Cerebellar cortex (tissue), 1 donor: ENCODE data around the gene ZNF621.
A peak's percentile ranks its signal among the peaks of the same experiment; 100 is the strongest.

ENCODE experiments used
- DNase-seq: peaks from one replicate; pipeline ENCODE4 v3.0.0-alpha.2; 2015; ENCODE audit warnings: low spot score

Gene ZNF621

DNA sequence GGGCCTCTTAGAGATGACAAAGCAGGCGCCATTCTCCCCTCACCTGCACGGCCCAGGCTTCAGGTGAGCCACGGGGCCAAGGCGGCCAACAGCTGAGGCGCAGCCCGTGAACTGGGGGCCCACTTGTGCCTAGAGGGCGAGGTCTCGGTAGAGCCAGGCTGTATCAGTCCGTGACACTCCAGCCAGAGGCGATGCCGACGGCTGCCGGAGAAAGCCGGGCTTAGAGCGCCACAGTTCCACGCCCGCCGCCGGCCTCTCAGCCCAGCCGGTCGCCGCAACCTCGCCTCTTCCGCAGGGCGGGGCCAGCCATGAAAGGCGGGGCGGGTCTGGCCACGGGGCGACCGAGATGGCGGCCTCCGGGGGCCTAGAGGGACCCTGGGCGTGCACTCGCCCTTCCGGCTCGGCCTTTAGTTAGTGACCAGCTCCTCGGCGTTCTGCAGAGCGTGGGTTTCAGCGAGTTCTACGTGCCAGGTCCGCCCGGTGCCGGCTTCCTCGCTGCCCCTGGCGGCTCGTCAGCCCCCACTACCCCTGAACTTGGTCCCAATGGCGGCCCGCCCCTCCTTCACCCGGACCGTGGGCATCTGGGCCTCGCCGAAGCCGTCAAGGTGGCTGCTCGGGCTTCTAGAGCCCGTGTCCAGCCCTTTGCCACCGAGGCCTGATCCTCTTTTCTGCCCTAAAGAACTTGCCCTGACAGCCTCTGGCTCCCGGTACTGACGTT, at the start of gene ZNF621:
ZNF621 (plus strand) TSS at position 393 of the 718 bp plus-strand sequence. CDS start 881 bp downstream, outside the sequence.
- peak; percentile 88 for DNase-seq

DNA sequence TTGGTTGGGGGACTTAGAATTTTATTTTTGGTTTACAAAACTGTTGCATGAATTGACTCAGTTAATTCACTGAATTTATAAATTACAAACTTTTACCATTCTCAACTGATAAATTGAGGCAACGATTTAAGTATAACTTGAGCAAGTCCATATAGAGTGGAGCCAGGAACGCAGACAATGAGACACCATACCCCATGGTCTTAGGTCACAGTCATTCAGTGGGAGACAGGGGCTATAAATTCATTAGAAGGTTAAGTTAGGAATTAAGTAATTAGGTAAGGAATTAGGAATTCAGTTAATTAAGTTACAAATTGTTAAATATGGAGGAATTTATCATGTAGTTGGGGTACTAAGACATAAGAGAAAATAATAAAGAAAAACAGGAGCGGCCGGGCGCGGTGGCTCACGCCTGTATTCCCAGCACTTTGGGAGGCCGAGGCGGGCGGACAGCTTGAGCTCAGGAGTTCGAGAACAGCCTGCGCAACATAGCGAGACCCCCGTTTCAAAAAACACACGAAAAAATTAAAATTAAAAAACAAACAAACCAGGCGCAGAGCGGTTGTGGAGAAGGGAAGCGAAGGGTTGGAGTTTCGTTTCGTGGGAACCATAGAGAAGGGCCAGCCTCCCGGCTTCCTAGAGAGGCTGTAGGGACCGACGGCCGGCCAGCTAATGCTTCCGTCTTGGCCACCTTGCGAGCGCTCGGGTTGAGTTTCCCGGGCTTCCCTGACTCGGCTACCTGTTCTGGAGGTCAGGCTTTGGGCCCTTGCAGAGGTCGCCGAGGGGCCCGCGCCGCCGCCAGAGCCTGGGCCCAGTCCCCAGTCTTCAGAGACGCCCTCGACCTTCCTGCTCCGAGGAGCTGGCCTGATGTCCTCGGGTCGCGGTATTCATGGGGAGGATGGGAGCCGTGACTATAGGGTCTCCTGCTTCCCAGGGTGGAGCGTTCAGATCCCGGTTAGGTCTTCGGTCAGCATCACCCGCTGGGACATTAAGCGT, 48.0 kb upstream of the ZNF621 start, which contains the start of gene ZNF619:
ZNF619 (plus strand) TSS at position 645 of the 993 bp plus-strand sequence. CDS start 858 bp downstream, outside the sequence.
- peak; percentile 82 for DNase-seq

DNA sequence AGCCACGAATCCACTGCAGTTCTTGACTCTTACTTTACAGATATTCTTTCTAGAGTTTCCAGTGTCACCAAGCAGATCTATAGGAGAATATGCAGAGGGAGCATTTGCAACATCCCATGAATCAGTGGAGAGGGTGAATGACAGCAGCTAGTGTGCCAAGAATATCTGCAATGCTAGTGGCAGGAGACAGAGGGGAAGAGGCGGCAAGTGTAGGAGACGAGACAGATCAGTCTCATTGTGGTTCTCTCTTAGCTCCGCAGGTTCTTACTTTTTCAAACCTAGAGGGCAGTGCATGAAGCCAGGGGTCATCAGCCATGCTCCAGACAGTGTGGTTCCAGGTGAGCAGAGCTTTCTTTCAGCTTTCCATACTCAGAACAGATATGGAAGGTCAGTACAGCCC, 47.1 kb upstream of the ZNF621 start:
- peak; percentile 24 for DNase-seq

GRCh38 chr3:40487172-40487571, 37.6 kb upstream of the ZNF621 start:
- DNase-seq, result no peak

DNA sequence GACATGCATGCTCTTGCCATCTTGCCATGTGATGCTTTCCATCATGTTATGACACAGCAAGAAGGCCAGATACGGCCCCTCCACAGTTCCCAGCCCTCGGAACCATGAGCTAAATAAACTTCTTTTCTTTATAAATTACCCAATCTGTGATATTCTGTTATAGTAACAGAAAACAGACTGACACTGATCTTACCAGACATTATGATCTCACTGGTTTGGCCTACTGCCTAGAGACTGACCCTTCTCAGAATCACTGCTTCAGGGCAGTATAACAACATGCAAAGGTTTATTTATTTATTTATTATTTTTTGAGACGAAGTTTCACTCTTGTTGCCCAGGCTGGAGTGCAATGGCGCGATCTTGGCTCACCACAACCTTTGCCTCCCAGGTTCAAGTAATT, 33.8 kb upstream of the ZNF621 start:
- DNase-seq, result no peak

GRCh38 chr3:40494698-40495097, 30.1 kb upstream of the ZNF621 start:
- DNase-seq, result no peak

DNA sequence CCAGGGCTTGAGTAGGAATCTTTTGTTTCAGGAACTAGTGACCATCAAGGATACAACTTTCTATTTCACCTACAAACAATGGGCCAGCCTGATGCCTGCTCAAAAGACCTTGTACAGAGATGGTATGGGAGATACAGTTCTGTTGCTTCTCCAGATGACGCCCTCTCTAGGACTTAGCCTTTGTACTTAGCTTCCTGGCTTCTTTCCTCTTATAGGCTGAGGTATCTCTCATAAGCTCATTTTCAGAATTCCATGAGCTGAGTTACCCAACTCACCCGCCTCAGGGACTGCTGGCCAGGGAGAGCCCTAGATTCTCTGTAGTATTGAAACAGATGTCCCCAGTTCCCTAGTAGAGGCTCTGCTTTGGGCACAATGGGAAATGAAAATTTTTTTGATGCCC, 27.5 kb upstream of the ZNF621 start:
- no peak for DNase-seq

- no peak for DNase-seq
Measured at GRCh38 chr3:40499952-40500351, 24.8 kb upstream of the ZNF621 start.

DNA sequence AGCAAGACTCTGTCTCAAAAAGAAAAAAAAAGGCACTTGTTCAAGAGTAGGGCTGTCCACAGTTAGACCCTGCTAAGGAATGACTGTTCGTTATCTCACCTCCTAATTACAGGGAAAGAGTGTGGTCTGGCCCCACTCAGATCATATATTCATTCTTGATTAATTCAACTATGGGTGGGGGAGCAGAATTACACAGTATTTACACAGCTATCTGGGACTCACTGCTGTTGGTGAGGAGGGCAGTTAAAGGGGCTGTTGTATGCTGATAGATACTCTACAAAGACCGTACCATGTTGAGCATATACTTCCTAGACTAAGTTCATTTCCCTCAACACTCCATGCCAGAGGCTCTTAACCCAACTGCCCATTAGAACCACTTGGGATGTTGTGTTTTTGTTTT, 22.7 kb upstream of the ZNF621 start:
- no peak for DNase-seq

GRCh38 chr3:40504636-40505430, 19.9 kb upstream of the ZNF621 start:
- peak; percentile 11 for DNase-seq

DNA sequence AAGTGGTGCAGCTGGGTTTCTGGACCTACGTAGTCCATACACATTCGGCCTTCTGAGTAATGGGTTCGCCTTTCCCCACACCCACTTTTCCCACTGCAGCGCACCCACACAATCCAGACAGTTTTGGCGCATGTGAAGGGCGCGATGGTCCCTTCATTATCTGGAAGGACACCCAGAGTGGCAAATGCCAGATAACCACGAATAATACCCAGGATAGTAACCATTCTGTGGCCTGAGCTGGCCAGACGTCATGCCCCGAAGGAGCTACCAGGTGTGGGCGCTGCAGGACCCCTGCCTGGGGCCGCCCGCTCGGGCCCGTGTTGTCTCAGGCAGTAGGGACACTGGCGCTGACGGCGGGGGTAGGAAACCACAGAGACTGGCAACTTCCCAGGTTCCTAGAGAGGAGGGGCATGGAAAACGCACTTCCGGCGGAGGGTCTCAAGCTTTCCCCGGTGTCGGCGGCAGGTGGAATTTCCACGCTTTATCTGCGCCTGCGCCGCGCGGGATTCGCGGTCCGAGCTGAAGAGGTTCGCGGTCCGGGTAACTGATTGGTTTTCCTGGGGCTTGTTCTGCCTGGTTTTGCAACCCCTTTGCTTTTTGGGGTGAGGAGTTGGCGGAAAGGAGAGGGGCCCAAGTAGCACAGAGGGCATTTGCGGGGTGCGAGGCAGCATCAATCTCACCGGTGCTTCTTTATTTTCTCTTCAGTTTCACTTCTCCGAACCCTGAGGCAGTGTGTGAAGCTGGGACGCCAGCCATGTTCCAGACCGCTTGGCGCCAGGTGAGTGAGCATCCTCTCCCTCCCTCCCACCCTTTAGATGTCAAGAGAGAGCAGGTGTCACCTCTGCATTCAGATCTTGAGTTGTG, 18.9 kb upstream of the ZNF621 start, which contains the start of gene ZNF620:
ZNF620 (plus strand) TSS at position 441 of the 864 bp plus-strand sequence; CDS start at position 755, 314 bp downstream.
- DNase-seq, result peak; percentile 91

DNA sequence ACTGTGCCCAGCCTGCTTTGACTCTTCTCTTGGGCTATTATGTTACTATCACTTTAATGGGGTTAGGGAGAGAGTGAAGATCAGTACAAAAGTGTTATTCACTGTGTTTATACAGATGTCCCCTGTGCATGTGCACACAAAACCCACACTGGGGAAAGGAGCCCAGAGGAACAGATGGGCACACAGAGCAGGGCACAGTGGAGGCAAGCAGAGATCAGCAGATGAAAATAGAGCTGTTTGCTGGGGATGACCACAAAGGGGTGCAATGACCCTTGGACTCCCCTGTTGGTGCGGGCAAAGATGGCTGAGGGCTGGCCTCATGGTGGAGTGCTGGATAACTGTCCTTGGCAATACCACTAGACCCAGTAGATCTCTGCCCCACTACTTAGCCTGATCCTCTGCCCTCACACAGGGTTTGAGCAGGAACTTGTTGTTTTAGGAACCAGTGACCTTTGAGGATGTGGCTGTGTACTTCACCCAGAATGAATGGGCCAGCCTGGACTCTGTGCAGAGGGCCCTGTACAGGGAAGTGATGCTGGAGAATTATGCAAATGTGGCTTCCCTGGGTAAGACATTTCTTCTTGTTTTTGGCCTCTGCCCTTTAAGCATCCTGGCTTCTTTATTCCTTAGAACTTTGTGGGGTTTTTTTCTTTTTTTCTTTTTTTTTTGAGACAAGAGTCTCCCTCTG, 13.6 kb upstream of the ZNF621 start:
- DNase-seq, result no peak

- DNase-seq, result no peak
Measured at GRCh38 chr3:40516201-40516600, 8.6 kb upstream of the ZNF621 start.

DNA sequence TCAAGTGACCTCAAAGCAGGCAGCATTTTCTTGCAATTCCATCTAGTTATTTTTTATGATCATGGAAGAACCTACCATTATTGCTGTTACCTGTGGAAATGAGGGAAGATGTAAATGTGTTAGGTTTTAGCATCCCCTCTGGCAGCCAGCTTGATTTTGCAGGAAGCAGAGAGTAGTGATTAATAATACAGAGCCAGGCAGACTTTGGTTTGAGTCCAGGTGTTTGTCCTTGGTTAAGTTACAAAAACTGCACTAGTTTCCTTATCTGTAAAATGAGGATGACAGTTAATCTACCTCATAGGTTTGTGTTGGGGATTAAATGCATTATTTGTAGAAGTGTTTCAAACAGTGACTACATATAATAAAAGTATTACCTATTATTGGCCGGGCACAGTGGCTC, 6.7 kb upstream of the ZNF621 start:
- no peak for DNase-seq

GRCh38 chr3:40518848-40519247, 5.9 kb upstream of the ZNF621 start:
- no peak for DNase-seq

DNA sequence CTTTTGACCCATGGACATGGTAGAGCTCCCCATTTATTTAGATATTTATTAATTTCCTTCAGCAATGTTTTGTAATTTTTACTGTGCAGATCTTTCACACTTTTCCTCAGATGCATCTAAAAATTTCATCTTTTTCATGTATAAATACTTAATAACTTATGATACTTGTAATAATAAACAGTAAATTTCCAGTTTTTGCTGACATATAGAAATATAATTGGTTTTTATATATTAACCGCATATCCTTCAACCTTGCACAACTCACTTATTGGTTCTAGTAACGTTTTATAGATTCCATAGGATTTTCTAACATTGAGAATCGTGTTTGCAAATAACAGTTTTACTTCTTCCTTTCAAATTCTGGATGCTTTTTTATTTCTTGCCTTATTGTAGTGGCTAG, 3.5 kb upstream of the ZNF621 start:
- DNase-seq, result no peak

DNA sequence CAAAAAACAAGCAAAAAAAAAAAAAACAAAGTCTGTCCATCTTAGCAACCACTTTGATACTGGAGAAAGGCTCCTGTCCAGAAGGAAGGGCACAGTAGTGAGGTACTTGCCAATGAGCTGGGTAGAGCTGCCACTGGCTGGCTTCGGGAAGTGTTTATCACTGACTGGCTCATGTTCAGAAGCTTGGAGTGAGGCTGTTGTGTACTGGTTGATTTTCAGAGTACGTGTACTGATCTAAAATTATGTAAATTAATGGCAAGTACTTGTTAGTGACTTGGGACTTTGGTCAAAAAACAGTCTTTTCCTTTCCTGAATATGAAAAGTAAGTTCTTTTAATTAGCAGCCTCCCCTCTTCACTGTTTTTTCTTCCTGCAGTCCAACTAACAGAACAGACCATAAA, 979 bp upstream of the ZNF621 start:
- peak; percentile 40 for DNase-seq

GRCh38 chr3:40524222-40524567, 565 bp upstream of the ZNF621 start:
- no peak for DNase-seq

DNA sequence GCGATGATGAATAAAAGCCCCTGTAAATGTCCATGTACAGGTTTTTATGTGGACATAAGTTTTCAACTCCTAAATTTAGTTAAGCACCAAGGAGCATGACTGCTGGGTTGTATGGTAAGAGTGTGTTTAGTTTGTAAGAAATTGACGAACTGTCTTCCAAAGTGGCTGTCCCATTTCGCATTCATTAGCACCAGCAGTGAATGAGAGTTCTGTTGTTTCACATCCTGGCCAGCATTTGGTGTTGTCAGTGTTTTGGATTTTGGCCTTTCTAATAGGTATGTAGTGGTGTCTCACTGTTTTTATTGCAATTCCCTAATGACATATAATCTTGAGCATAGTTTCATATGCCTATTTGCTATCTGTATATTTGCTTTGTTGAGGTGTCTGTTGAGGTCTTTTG, 3.7 kb downstream of the ZNF621 start:
- no peak for DNase-seq

GRCh38 chr3:40532252-40532651, 7.5 kb downstream of the ZNF621 start:
- no peak for DNase-seq
